Prostate gland (tissue), 2 donors: ENCODE measurements around the gene MS4A7.

ENCODE experiments used
- CTCF ChIP-seq, 4 experiments: fragments of 200-600 bp in 2 of 4; fragments of 450-650 bp in 2 of 4; sonication (generic) in 2 of 4; IDR thresholded peaks; 1 replicate in 3 of 4; 2 replicates in 1 of 4; pipeline ENCODE4 v1.5.1; 2016 to 2019; ENCODE audit warnings: antibody characterized with exemption in 4 of 4, mild to moderate bottlenecking in 2 of 4, moderate library complexity in 2 of 4
- POLR2A ChIP-seq: fragments of 450-650 bp; IDR thresholded peaks from one replicate; pipeline ENCODE4 v1.6.1; 2016; ENCODE audit warnings: antibody characterized with exemption, mild to moderate bottlenecking
- POLR2AphosphoS5 ChIP-seq: sonication (generic); formaldehyde crosslinking; IDR thresholded peaks from one replicate; pipeline ENCODE4 v1.6.1; 2017; ENCODE audit warnings: antibody characterized with exemption

- no peak for TF ChIP-seq POLR2A
- TF ChIP-seq CTCF (IDR thresholded peaks at IDR 0.05) = no peak
- TF ChIP-seq POLR2AphosphoS5 = no peak
Measured at GRCh38 chr11:60428517-60428916, 50.2 kb downstream of the MS4A7 start.
